PC-3 (cell line): Measurements from ENCODE around the gene PHC2. TPM values are rescaled to one million over a fixed set of nuclear protein-coding genes. Genes with fewer than 3 reads are reported as not detected.

ENCODE experiments used
- ATAC-seq: fragments of 200-7000 bp; cut with Tn5 transposase; 2 replicates; pipeline ENCODE4 v1.9.1; 2020; ENCODE audit warnings: mild to moderate bottlenecking, moderate library complexity
- BruUV-seq: library from RNA; stranded (reverse); fragments of 400-500 nt; replicated peaks from 2 replicates; lab custom pipeline; 2021; lab: Mats Ljungman, UMichigan
- CTCF ChIA-PET: fragments of 300-600 bp; sonication (Branson Sonifier 250); formaldehyde crosslinking; loops from one replicate; lab custom pipeline; 2022; ENCODE audit warnings: antibody characterized with exemption; lab: Charles Lee
- POLR2A ChIA-PET: fragments of 300-600 bp; sonication (Branson Sonifier 250); formaldehyde crosslinking; loops from one replicate; lab custom pipeline; 2022; ENCODE audit warnings: antibody characterized with exemption; ENCODE audit not compliant: unreplicated experiment; lab: Charles Lee
- DNase-seq: peaks from one replicate; pipeline ENCODE4 v3.0.0-alpha.2; 2015
- H2AFZ ChIP-seq: fragments of 300-600 bp; sonication (generic); 2 replicates; pipeline ENCODE4 v1.6.0; 2016; ENCODE audit warnings: antibody characterized with exemption, low read length
- H3F3A ChIP-seq: fragments of 300-600 bp; sonication (generic); one replicate; pipeline ENCODE4 v1.6.0; 2017; ENCODE audit warnings: antibody characterized with exemption, low read length, control low read depth, mild to moderate bottlenecking; ENCODE audit not compliant: unreplicated experiment
- H3K27ac ChIP-seq: fragments of 300-600 bp; sonication (generic); 2 replicates; pipeline ENCODE4 v1.5.1; 2016; ENCODE audit warnings: mild to moderate bottlenecking, low read length
- H3K27me3 ChIP-seq: fragments of 300-600 bp; sonication (generic); 2 replicates; pipeline ENCODE4 v1.6.1; 2016; ENCODE audit warnings: low read length, mixed read lengths
- H3K36me3 ChIP-seq: fragments of 300-600 bp; sonication (generic); 2 replicates; pipeline ENCODE4 v1.6.1; 2016; ENCODE audit warnings: low read depth, mixed run types, low read length, mixed read lengths
- H3K4me1 ChIP-seq: fragments of 300-600 bp; sonication (generic); 2 replicates; pipeline ENCODE4 v1.5.1; 2016; ENCODE audit warnings: low read length; ENCODE audit not compliant: insufficient read depth
- H3K4me2 ChIP-seq: fragments of 300-600 bp; sonication (generic); 2 replicates; pipeline ENCODE4 v1.6.0; 2016; ENCODE audit warnings: low read length
- H3K4me3 ChIP-seq: fragments of 300-600 bp; sonication (generic); 2 replicates; pipeline ENCODE4 v1.5.1; 2016; ENCODE audit warnings: mild to moderate bottlenecking, low read length, mixed read lengths
- H3K79me2 ChIP-seq: fragments of 300-600 bp; sonication (generic); 2 replicates; pipeline ENCODE4 v1.6.1; 2017; ENCODE audit warnings: low read length, mixed read lengths
- H3K9ac ChIP-seq: fragments of 300-600 bp; sonication (generic); 2 replicates; pipeline ENCODE4 v1.6.0; 2016; ENCODE audit warnings: mild to moderate bottlenecking, low read length
- H3K9me2 ChIP-seq: fragments of 300-600 bp; sonication (generic); replicated peaks from 2 replicates; pipeline ENCODE4 v1.6.1; 2016; ENCODE audit warnings: mixed run types, low read length, mixed read lengths
- H3K9me3 ChIP-seq: fragments of 300-600 bp; sonication (generic); 2 replicates; pipeline ENCODE4 v1.6.1; 2016; ENCODE audit warnings: low read length, mixed read lengths
- H4K20me1 ChIP-seq: fragments of 300-600 bp; sonication (generic); 2 replicates; pipeline ENCODE4 v1.6.1; 2016; ENCODE audit warnings: low read length, mixed read lengths
- CTCF ChIP-seq: fragments of 300-600 bp; sonication (generic); conservative IDR thresholded peaks from 2 replicates; pipeline ENCODE4 v1.5.1; 2017; ENCODE audit warnings: antibody characterized with exemption, low read depth, mild to moderate bottlenecking, low read length
- EZH2 ChIP-seq: fragments of 300-600 bp; sonication (generic); IDR thresholded peaks from one replicate; pipeline ENCODE4 v1.6.1; 2017; ENCODE audit warnings: antibody characterized with exemption, mild to moderate bottlenecking, low read length; ENCODE audit not compliant: unreplicated experiment
- EZH2phosphoT487 ChIP-seq: fragments of 300-600 bp; sonication (generic); IDR thresholded peaks from 2 replicates; pipeline ENCODE4 v1.6.1; 2018; ENCODE audit warnings: mild to moderate bottlenecking, antibody characterized with exemption, low read length, borderline replicate concordance
- intact Hi-C: fragments of 100-400 bp; cut with micrococcal nuclease; formaldehyde crosslinking; loops from 2 replicates; pipeline ENCODE4 v1.9.0; 2023
- total RNA-seq: library from RNA; depleted of rRNA; stranded (reverse); fragments of >200 nt; gene quantifications from 2 replicates; pipeline ENCODE4 v1.2.3, GENCODE V29; 2014

Gene PHC2
- total RNA-seq, 1 experiment from 2014 or later = 134 TPM

GRCh38 chr1:33298623-33299277 is 132.1 kb downstream of the PHC2 start:
- Histone ChIP-seq H3K27me3 (no peaks in the 10 kb centered on the region), H4K20me1 (no peaks in the 10 kb centered on the region), H3K9ac (no peak overlapping the region), H3K4me1 (no peaks in the 10 kb centered on the region), H3K4me3 (no peak overlapping the region), H3K4me2 (no peak overlapping the region), H3F3A (no peaks in the 10 kb centered on the region), H2AFZ (no peak overlapping the region), H3K36me3 (no peaks in the 10 kb centered on the region; the same call in 1 of the 2 replicates), H3K9me3 (no peaks in the 10 kb centered on the region), H3K27ac (no peak overlapping the region), H3K79me2 (no peaks in the 10 kb centered on the region), H3K9me2 (no peaks in the 10 kb centered on the region)
- peak; percentile 82 for ATAC-seq
- TF ChIP-seq EZH2phosphoT487 = no peak
- TF ChIP-seq EZH2 = no peak
- TF ChIP-seq CTCF = peak; percentile 84
- ChIA-PET POLR2A (no interaction called here), CTCF (no interaction called here)
- intact Hi-C loops = loop anchor here (1.0 kb wide), 1 partner anchor 80 kb away; no protein-coding TSS in a partner anchor
- no TSS peak for BruUV-seq
- peak; percentile 75 for DNase-seq

- Histone ChIP-seq H3K4me2 (no peak overlapping the region), H3K9me3 (no peaks in the 10 kb centered on the region), H3K4me3 (no peak overlapping the region), H3K4me1 (no peaks in the 10 kb centered on the region), H3K9me2 (no peaks in the 10 kb centered on the region), H2AFZ (no peak overlapping the region), H4K20me1 (no peaks in the 10 kb centered on the region), H3K9ac (no peak overlapping the region), H3K27me3 (no peaks in the 10 kb centered on the region), H3K27ac (no peak overlapping the region), H3K36me3 (no peaks in the 10 kb centered on the region; the same call in 1 of the 2 replicates), H3F3A (no peaks in the 10 kb centered on the region), H3K79me2 (no peaks in the 10 kb centered on the region)
- ChIA-PET POLR2A (interaction anchor here (0.6 kb wide), 1 partner anchor 74 kb away, joined by 5 read pairs; no protein-coding TSS in a partner anchor), CTCF (interaction anchor here (0.6 kb wide), 2 partner anchors 16 to 315 kb away, joined by 3 read pairs; no protein-coding TSS in a partner anchor)
- intact Hi-C loops = loop anchor here (1.0 kb wide), 1 partner anchor 80 kb away; no protein-coding TSS in a partner anchor
- no peak for ATAC-seq
- no peak for DNase-seq
- no TSS peak for BruUV-seq
- TF ChIP-seq EZH2 = no peak
- TF ChIP-seq CTCF = no peak
- no peak for TF ChIP-seq EZH2phosphoT487
Observed at GRCh38 chr1:33297911-33298622, 132.8 kb downstream of the PHC2 start.

- ChIA-PET CTCF (interaction anchor here (0.6 kb wide), 1 partner anchor 163 kb away, joined by 6 read pairs; no protein-coding TSS in a partner anchor), POLR2A (no interaction called here)
- H3K79me2 ChIP-seq = no peaks in the 10 kb centered on the region
- no peaks in the 10 kb centered on the region; the same call in 1 of the 2 replicates for H3K36me3 ChIP-seq
- no peak overlapping the region for H3K4me3 ChIP-seq
- H3K27me3 ChIP-seq = no peaks in the 10 kb centered on the region
- ATAC-seq (no peak), DNase-seq (no peak)
- no peak overlapping the region for H2AFZ ChIP-seq
- H4K20me1 ChIP-seq = no peaks in the 10 kb centered on the region
- no peak overlapping the region for H3K27ac ChIP-seq
- TF ChIP-seq CTCF (no peak), EZH2phosphoT487 (no peak), EZH2 (no peak)
- H3K9me3 ChIP-seq = no peaks in the 10 kb centered on the region
- BruUV-seq = no TSS peak
- no peaks in the 10 kb centered on the region for H3K9me2 ChIP-seq
- no peak overlapping the region for H3K4me2 ChIP-seq
- H3F3A ChIP-seq = no peaks in the 10 kb centered on the region
- no peaks in the 10 kb centered on the region for H3K4me1 ChIP-seq
- intact Hi-C loops = no loop called here
- no peak overlapping the region for H3K9ac ChIP-seq
Observed at GRCh38 chr1:33296824-33297223, 134.1 kb downstream of the PHC2 start.
